Measurements from ENCODE around the gene HIVEP3.

DNA sequence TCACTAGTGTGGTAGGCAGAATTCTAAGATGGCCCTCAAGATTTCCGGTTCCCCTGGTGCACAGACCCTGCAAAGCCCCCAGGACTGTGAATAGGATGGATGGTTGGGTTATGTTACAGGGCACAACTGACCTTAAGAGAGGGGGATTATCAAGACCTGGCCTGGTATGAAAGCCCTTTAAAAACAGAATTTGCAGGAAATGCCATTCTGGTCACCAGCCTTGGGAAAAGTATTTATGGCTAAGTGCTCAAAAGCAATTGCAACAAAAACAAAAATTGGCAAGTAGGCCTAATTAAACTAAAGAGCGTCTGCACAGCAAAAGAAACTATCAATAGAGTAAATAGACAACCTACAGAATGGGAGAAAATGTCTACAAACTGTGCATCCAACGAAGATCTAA lies 289.6 kb downstream of the HIVEP3 start:
- TF ChIP-seq, protein P1, sequence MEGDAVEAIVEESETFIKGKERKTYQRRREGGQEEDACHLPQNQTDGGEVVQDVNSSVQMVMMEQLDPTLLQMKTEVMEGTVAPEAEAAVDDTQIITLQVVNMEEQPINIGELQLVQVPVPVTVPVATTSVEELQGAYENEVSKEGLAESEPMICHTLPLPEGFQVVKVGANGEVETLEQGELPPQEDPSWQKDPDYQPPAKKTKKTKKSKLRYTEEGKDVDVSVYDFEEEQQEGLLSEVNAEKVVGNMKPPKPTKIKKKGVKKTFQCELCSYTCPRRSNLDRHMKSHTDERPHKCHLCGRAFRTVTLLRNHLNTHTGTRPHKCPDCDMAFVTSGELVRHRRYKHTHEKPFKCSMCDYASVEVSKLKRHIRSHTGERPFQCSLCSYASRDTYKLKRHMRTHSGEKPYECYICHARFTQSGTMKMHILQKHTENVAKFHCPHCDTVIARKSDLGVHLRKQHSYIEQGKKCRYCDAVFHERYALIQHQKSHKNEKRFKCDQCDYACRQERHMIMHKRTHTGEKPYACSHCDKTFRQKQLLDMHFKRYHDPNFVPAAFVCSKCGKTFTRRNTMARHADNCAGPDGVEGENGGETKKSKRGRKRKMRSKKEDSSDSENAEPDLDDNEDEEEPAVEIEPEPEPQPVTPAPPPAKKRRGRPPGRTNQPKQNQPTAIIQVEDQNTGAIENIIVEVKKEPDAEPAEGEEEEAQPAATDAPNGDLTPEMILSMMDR (IDR thresholded peaks at IDR 0.05): no peak
- TF ChIP-seq POLR2AphosphoS5 (IDR thresholded peaks at IDR 0.05; ENCODE audit: low read depth, low read length): no peak
- TF ChIP-seq SIN3A (IDR thresholded peaks at IDR 0.05; ENCODE audit: borderline replicate concordance, insufficient read depth, low read depth, low read length): no peak
- TF ChIP-seq, protein P2, sequence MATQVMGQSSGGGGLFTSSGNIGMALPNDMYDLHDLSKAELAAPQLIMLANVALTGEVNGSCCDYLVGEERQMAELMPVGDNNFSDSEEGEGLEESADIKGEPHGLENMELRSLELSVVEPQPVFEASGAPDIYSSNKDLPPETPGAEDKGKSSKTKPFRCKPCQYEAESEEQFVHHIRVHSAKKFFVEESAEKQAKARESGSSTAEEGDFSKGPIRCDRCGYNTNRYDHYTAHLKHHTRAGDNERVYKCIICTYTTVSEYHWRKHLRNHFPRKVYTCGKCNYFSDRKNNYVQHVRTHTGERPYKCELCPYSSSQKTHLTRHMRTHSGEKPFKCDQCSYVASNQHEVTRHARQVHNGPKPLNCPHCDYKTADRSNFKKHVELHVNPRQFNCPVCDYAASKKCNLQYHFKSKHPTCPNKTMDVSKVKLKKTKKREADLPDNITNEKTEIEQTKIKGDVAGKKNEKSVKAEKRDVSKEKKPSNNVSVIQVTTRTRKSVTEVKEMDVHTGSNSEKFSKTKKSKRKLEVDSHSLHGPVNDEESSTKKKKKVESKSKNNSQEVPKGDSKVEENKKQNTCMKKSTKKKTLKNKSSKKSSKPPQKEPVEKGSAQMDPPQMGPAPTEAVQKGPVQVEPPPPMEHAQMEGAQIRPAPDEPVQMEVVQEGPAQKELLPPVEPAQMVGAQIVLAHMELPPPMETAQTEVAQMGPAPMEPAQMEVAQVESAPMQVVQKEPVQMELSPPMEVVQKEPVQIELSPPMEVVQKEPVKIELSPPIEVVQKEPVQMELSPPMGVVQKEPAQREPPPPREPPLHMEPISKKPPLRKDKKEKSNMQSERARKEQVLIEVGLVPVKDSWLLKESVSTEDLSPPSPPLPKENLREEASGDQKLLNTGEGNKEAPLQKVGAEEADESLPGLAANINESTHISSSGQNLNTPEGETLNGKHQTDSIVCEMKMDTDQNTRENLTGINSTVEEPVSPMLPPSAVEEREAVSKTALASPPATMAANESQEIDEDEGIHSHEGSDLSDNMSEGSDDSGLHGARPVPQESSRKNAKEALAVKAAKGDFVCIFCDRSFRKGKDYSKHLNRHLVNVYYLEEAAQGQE (IDR thresholded peaks at IDR 0.05; ENCODE audit: insufficient read depth in 1 of 2, low read depth in 2 of 2, low read length in 1 of 2): no peak

Measured in Panc1 (cell line).